A549 treated with dexamethasone at 1 μM for 4 hours (cell line): ENCODE results near the gene TM4SF20. TPM values are rescaled to one million over a fixed set of nuclear protein-coding genes. Genes with fewer than 3 reads are reported as not detected.

Source experiments
- total RNA-seq: library from RNA; stranded (reverse); fragments of 200-300 nt; extraction: Qiagen RNA extraction; gene quantifications from 5 replicates; pipeline ENCODE4 v1.2.3, GENCODE V29; 2022

The TM4SF20 gene
- total RNA-seq = 5.8 to 8.7 TPM (median 8.0 TPM) in 5 replicates

DNA sequence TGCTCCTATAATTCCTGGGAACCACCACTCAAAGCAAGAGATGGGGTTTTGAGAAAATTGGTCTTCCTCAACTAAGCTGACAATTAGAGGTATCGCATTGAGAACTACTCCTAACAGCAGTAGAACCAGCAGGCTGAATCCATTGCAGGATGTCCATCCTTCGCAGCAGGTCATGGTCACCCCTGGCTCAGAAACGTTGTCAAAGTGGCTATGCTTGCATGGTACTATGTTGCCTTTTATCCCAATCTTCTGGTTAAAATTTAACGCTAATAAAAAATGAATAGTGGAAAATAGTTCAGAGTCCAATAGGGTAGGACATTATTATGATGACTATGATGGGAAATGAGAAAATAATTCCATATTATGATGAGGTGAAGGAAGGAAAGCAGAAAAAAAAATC is at the start of gene TM4SF20:
Gene TM4SF20, minus strand, starts transcription at position 212 of the 400 bp plus-strand sequence. Its CDS starts 38 bp downstream, at position 174.

DNA sequence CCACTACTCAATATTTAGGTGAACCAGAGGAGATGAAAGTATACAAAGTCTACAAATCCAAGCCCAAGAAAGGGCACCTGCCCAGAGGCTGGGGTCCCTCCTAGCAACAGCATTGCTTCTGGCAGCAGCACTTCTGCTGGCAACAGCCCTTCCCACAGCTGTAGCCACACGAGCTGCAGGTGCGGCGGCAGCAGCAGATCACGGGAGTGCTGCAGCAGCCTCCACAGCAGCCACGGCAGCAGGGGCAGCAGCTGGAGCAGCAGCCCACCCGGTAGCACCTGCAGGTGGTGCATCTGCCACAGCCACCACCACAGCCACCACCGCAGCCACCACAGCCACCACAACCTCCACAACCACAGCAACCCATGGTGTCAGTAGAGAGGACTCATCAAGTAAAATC is 8.5 kb upstream of the TM4SF20 start, which contains the start of gene SCYGR1:
Gene SCYGR1, minus strand, starts transcription at position 367 of the 400 bp plus-strand sequence. Its CDS starts 0 bp downstream, at position 367.

GRCh38 chr2:227324995-227325838 is 53.9 kb downstream of the TM4SF20 start, which contains the start of gene MFF:
MFF (plus strand) TSS chr2:227325251; CDS start chr2:227330666, 5,415 bp downstream.

Other genes with a start within 250 kb of the TM4SF20 start
- 1.5 to 2.8 TPM (median 1.9 TPM) in 5 replicates for gene COL4A4, start 215.1 kb downstream of the TM4SF20 start, total RNA-seq
- 0.46 to 1.3 TPM (median 0.74 TPM) in 5 replicates for gene COL4A3, start 214.7 kb downstream of the TM4SF20 start, total RNA-seq
- 103 to 117 TPM (median 107 TPM) in 5 replicates for gene MFF, start 54.1 kb downstream of the TM4SF20 start, total RNA-seq
- not detected in 5 replicates for gene SCYGR1, start 8.6 kb upstream of the TM4SF20 start, total RNA-seq
- gene AGFG1, start 92.8 kb upstream of the TM4SF20 start, total RNA-seq = 95.4 to 139 TPM (median 129 TPM) in 5 replicates
- gene SCYGR2, start 219.6 kb upstream of the TM4SF20 start, total RNA-seq = not detected in 5 replicates
- gene SCYGR3, start 235.5 kb upstream of the TM4SF20 start, total RNA-seq = not detected in 5 replicates
- gene SCYGR4, start 238.2 kb upstream of the TM4SF20 start, total RNA-seq = not detected in 5 replicates